Measurements from ENCODE around the gene DCP1A. TPM values are rescaled to one million over a fixed set of nuclear protein-coding genes. Genes with fewer than 3 reads are reported as not detected.

DCP1A gene
- 11.8 and 14.7 TPM in 2 replicates for total RNA-seq

DNA sequence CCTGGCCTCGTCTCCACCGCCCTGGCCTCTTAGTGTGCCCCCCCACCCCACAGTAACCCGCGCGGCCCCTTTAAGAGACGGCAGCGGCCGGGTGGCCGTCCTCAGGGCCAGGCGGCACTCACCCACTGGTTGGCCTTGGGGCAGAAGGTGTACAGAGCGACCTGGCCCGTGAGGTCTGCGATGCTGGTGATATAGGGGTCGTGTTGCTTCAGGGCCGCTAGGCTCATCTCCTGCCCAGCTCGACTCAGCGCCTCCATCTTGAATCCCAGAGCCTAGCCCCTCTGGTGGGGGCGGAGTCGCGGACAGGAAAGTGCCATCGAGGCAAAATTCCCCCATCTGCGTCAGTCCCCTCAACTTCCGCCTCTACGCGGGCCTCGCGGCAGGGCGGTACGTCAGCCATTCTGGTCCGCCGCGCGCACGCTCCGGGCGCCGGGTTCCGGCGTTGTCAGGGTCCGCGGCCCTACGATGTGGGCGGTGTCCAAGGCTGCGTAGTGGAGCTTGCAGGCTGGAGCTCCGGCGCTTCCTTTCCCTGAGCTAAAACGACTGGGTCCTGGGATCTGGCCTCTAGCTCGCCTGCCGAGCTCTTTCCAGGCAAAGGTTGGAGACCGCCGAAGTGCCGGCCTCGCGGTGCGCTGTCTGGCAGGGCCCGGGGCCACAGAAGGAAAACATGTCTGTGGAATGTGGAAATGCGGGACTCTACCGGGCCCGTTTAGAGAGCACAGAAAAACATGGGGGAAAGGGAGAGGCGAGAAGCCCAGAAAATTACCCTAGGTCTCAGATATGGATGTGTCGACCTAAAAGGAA is at the start of gene DCP1A:
Gene DCP1A (minus strand): TSS at position 283 of the 804 bp plus-strand sequence. CDS start 26 bp downstream, at position 257.

DNA sequence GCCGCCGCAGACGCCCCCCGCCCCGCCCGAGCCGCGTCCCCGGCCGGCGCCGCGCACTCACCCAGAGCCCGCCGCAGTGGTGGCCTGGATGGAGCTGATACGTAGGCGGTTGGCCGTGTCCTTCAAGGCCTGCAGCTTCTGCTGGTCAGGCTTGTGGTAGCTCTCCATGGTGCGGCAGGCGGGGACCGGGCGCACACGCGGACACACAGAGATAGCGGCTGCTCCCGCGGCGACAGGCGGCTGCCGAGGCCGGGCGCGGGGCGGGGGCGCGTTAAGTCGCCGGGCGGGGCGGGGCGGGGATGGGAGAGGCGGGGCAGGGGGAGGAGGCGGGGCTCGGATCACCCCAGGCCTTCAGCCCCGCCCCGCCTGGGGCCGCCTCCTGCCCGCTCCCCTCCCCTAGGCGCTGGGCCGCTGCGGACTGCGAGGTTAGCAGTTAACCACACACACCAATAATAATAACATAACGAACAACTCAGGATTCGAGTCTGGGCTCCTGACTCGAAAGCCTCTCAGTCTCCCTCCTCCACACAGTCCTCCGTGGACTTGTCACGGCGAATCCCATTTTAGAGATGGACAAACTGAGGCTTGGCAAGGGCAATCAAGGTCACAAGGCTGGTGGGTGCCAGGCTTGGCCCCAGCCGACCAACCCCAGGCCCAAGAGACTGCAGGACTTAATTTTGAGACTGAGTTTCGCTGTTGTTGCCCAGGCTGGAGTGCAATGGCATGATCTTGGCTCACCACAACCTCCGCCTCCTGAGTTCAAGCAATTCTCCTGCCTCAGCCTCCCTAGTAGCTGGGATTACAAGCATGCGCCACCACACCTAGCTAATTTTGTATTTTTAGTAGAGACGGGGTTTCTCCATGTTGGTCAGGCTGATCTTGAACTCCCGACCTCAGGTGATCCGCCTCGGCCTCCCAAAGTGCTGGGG is 91.3 kb downstream of the DCP1A start, which contains the start of gene TKT:
Gene TKT (minus strand): TSS at position 248 of the 929 bp plus-strand sequence. CDS start 80 bp downstream, at position 168.

Small RNA genes within 50 kb of the gene (small RNA-seq; reads per million reads assigned to genes)
- gene RF00019 (not detected), gene RF00212 (not detected), gene RF00568 (not detected)

Other genes with a start within 250 kb of the DCP1A start
- 8.1 and 12.9 TPM in 2 replicates for gene RFT1, start 217.1 kb downstream of the DCP1A start, total RNA-seq
- gene PRKCD, start 186.3 kb downstream of the DCP1A start, total RNA-seq, result 2.2 and 4.3 TPM in 2 replicates
- gene TKT, start 91.5 kb downstream of the DCP1A start, total RNA-seq, result 507 and 636 TPM in 2 replicates
- gene CACNA1D, start 147.1 kb upstream of the DCP1A start, total RNA-seq, result under 0.01 TPM in 1 of 2 replicates, not detected in the other